Right cardiac atrium (tissue), 5 donors: ENCODE data around the gene FITM1. TPM values are rescaled to one million over a fixed set of nuclear protein-coding genes. Genes with fewer than 3 reads are reported as not detected.
A peak's percentile ranks its signal among the peaks of the same experiment; 100 is the strongest.

ENCODE experiments used
- ATAC-seq, 2 donors: fragments of 200-7000 bp; cut with Tn5 transposase; one replicate each; pipeline versions ENCODE4 v1.8.0 to v1.9.1; 2020; ENCODE audit warnings: moderate library complexity in 2 of 2, mild to moderate bottlenecking in 1 of 2
- DNase-seq, 3 donors: peaks; one replicate each; pipeline ENCODE4 v3.0.0-alpha.2; 2020
- H3K27ac ChIP-seq: one replicate; pipeline ENCODE4 v1.5.1; 2013; ENCODE audit warnings: mild to moderate bottlenecking, low read length, control low read depth, moderate library complexity
- H3K27me3 ChIP-seq: one replicate; pipeline ENCODE4 v1.6.1; 2013; ENCODE audit not compliant: control insufficient read depth, insufficient read depth
- H3K4me1 ChIP-seq: one replicate; pipeline ENCODE4 v1.6.1; 2013; ENCODE audit warnings: low read length; ENCODE audit not compliant: control insufficient read depth, insufficient read depth
- H3K4me3 ChIP-seq: one replicate; pipeline ENCODE4 v1.5.1; 2013; ENCODE audit warnings: low read length, control low read depth
- H3K9me3 ChIP-seq: one replicate; pipeline ENCODE4 v1.6.1; 2013; ENCODE audit warnings: low read length; ENCODE audit not compliant: control insufficient read depth
- WGBS: extraction: QIAGEN DNeasy Blood & Tissue Kit; methylation state at CpG from one replicate; pipeline ENCODE4 v1.1.7; 2013; 5-methylcytosine and 5-hydroxymethylcytosine counted together
- intact Hi-C, 4 donors: fragments of 100-400 bp; cut with DNase I; formaldehyde crosslinking; loops; one replicate each; pipeline versions ENCODE4 v1.11.0 to v1.14.0; 2022 to 2023
- polyA plus RNA-seq: library from polyadenylated mRNA; stranded (reverse); fragments of 200-250 nt; gene quantifications from one replicate; pipeline ENCODE4 v1.2.3, GENCODE V29; 2013
- total RNA-seq, 4 donors: library from RNA; stranded (reverse); fragmentation: NEBNext Ultra II Directional; extraction: Animal tissue kit (Norgen Biotek cat#: 25700); gene quantifications; one replicate each; pipeline ENCODE4 v1.2.1, GENCODE V29; 2021
- donor health status: healthy with polysubstance abuse.
- donor health status: DM: no; HTN: yes; CAD: no.
- donor health status: DM: no; HTN: no; CAD: no.
- donor health status: DM: no; HTN: yes; CAD: no; lungs with severe emphysema.
- donor health status: DM: yes; HTN: yes; CAD: no.

The FITM1 gene
- total and polyA plus RNA-seq, 5 donors, result 87.4 to 224 (median 135) TPM

DNA sequence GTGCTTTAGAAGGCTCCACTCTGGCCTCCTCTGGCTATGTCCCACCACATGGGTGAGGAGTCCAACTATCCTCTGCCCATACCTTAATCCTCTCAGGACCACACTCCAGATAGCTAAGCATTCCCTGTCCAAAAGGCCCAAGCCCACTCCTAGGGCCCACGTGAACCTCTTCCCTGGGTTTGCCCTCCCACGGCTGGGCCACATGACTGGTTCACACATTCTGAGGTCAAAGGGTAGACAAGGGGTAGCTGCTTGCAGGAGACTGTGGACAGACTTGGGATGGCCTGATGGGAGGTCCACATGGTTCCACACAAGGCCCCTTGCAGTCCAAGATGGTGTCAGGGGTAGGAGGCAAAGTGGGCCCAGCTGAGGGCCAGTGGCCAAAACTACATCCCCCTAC, 42.4 kb upstream of the FITM1 start:
- H3K27me3 ChIP-seq, result no peaks in the 10 kb centered on the region
- H3K9me3 ChIP-seq, result no peaks in the 10 kb centered on the region
- DNase-seq (no peak), ATAC-seq (no peak)
- 79% methylated on average over 2 of the region's 2 CpGs for WGBS
- H3K4me3 ChIP-seq, result no peak overlapping the region
- no peak overlapping the region for H3K27ac ChIP-seq
- intact Hi-C loops, result no loop called here
- no peaks in the 10 kb centered on the region for H3K4me1 ChIP-seq

DNA sequence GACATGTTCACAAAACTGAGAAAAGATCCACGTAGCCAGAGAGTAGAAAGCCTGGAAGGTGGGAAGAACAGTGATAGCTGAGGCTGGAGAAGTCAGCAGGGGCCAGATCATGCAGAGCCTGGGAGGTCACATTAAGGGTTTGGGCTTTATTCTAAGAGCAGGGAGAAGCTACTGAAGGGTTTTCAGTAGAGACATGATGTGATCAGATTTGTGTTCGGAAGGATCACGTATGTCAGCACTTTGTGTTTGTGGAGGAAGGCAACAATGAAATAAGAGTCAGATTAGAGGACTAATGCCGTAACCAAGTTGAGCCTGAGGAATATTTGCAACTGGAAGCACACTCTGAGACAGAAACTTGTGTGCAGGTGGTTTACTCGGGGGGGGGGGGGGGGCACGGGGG, 40.6 kb upstream of the FITM1 start:
- no peaks in the 10 kb centered on the region for H3K9me3 ChIP-seq
- no peak for ATAC-seq
- no peak overlapping the region for H3K4me3 ChIP-seq
- WGBS, result 77% methylated on average over 6 of the region's 6 CpGs
- no peaks in the 10 kb centered on the region for H3K27me3 ChIP-seq
- DNase-seq, result no peak
- H3K27ac ChIP-seq, result no peak overlapping the region
- peaks cover 3% of the 10 kb centered on the region for H3K4me1 ChIP-seq
- intact Hi-C loops, result loop anchor here (2.0 to 10.0 kb wide), 4 partner anchors 33 to 105 kb away; partner anchors contain the start of gene DHRS4L2 (in 2 of the 4)

DNA sequence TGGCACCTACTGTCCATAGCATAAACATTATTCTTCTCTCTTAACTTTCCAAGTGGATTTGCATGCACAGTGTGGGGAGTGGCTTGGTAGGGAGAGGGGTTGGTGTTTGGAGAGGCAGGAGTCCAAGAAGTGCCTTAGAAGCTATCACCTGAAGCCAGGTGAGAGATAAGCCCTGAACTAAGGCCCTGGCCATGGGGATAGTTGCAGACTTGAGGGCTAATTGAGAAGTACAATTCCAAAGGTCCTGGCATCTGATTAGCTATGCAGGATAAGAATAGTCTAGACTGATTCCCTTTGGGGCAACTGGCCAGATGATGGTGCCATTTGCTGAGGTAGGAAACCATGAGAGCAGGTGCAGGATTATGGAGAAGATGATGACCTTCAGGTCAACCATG, 38.4 kb upstream of the FITM1 start:
- Histone ChIP-seq H3K9me3 (no peaks in the 10 kb centered on the region), H3K4me3 (no peak overlapping the region), H3K27ac (no peak overlapping the region), H3K27me3 (no peaks in the 10 kb centered on the region), H3K4me1 (peaks cover 6% of the 10 kb centered on the region)
- no peak for DNase-seq
- intact Hi-C loops, result loop anchor here in 3 of 4 donors (5.0 to 10.0 kb wide), 3 partner anchors 35 to 107 kb away; partner anchors contain the start of gene DHRS4L2 (in 2 of the 3)
- ATAC-seq, result no peak

DNA sequence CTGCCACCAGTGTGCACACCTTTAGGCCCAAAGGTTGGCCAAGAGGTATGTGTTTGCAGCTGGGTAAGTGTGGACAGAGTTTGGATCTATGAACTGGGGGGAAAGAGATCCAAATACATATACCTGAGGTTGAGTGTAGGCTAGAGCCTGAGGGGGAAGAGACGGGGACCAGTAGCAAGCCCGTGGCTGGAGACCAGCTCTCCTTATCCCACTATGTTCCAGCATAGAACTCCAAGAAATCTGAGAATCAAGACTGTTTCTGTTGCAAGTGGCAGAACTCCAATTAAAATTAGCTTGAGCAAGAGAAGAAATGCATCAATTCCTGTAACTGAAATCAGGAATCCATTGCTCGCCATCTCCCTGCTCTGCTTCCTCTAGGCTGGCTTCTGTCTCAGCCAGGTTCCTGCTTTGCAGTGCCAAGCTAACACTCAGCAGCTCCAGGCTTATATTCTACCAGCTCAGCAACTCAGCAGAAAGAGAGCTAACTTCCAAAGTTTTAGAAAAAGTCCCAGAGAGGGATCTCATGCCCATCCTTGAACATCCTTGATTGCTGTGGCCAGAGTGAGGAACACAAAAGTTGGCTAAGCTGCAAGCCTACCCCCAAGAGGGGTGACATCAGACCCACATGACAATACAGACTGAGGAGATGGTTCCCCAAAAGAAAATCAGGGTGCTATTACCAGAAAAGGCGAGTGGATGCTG, 37.8 kb upstream of the FITM1 start:
- Histone ChIP-seq H3K4me3 (no peak overlapping the region), H3K27me3 (no peaks in the 10 kb centered on the region), H3K4me1 (peaks cover 6% of the 10 kb centered on the region), H3K9me3 (no peaks in the 10 kb centered on the region), H3K27ac (peak overlapping the region; percentile 31)
- DNase-seq, result peak in 1 of 3 donors; percentile 32
- WGBS, result 82% methylated on average over 4 of the region's 4 CpGs
- intact Hi-C loops, result loop anchor here in 3 of 4 donors (5.0 to 10.0 kb wide), 3 partner anchors 35 to 108 kb away; partner anchors contain the start of gene DHRS4L2 (in 2 of the 3)
- ATAC-seq, result no peak

DNA sequence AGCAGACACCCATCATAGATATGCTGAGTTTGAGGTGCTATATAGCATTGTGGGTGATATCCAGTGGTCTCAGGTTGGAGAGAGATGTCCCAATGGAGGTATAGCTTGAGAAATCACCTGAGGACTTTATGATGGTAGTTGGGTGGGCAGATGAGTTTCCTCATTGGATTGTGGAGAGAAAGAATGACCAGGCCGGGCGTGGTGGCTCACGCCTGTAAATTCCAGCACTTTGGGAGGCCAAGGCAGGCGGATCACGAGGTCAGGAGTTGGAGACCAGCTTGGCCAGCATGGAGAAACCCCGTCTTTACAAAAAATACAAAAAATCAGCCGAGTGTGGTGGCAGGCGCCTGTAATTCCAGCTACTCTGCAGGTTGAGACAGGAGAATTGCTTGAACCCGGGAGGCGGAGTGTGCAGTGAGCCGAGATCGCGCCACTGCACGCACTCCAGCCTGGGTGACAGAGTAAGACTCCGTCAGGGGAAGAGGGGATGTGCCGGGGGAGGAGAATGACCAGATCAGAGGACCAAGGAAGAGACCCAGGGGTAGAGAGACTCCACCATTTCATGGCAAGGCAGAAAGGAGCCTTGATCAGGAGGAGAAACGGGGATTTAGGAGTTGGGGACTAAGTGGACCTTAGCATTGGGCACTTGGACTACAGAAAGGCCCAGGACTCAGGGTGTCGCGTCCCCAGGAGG, 37.1 kb upstream of the FITM1 start:
- H3K9me3 ChIP-seq, result no peaks in the 10 kb centered on the region
- H3K27ac ChIP-seq, result peak overlapping the region; percentile 68
- intact Hi-C loops, result loop anchor here in 3 of 4 donors (5.0 to 10.0 kb wide), 3 partner anchors 36 to 109 kb away; partner anchors contain the start of gene DHRS4L2 (in 2 of the 3)
- peaks cover 6% of the 10 kb centered on the region for H3K4me1 ChIP-seq
- 85% methylated on average over 19 of the region's 19 CpGs for WGBS
- DNase-seq (peak in 1 of 3 donors; percentile 32), ATAC-seq (no peak)
- H3K27me3 ChIP-seq, result no peaks in the 10 kb centered on the region
- H3K4me3 ChIP-seq, result peak overlapping the region; percentile 65

DNA sequence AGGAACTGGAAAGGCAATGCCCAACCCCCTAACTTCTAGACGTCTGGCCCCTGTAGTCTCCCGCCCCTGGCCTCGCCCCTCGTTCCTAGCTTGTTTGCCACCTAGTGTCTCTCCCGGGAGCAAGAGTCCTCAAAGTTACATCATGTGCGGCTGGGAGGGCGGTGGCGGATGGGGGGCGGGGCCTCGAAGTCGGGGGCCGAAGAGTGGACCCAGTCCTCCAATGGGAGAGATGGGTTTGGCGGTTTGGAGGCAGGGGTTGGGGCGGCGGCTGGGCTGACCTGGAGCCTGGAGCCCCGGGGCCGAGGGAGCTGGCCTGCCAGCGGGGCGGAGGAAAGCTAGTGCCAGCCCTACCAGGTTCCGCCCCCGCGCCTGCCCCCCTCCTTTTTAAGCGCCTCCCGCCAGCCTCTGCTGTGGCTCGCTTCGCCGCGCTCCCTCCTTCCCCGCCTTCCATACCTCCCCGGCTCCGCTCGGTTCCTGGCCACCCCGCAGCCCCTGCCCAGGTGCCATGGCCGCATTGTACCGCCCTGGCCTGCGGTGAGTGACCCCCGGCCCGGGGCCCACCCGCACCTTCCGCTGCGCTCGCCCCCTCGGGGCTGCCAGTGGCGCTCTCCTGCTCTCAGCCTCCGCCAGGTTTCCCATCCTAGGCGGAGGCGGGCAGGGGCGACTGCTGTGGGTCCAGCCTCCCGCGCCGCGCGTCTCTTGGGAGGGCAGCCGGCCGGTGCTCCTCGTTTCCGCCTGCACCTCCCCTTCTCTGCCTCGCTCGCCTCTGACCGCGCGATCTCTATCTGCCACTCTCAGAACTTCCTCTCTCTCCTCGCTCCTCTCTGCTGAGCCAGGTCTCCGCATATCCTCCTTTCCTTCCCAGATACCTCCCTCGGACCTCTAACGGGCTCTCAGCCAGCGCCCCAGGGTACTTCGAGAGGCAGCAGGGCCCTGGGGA, 36.3 kb upstream of the FITM1 start, which contains the start of gene PCK2:
PCK2 (plus strand) TSS at position 411 of the 940 bp plus-strand sequence; CDS start at position 506, 95 bp downstream.
- Histone ChIP-seq H3K9me3 (no peaks in the 10 kb centered on the region), H3K4me3 (peak within 1 kb of the TSS; percentile 65), H3K27me3 (no peaks in the 10 kb centered on the region), H3K4me1 (peaks cover 6% of the 10 kb centered on the region), H3K27ac (peak within 1 kb of the TSS; percentile 83)
- ATAC-seq (peak; percentile 95), DNase-seq (peak; percentile 95 to 97 (median 97))
- WGBS, result under 1% methylated on average over 68 of the region's 68 CpGs
- intact Hi-C loops, result loop anchor here in 3 of 4 donors (5.0 to 10.0 kb wide), 3 partner anchors 37 to 109 kb away; partner anchors contain the start of gene DHRS4L2 (in 2 of the 3)

DNA sequence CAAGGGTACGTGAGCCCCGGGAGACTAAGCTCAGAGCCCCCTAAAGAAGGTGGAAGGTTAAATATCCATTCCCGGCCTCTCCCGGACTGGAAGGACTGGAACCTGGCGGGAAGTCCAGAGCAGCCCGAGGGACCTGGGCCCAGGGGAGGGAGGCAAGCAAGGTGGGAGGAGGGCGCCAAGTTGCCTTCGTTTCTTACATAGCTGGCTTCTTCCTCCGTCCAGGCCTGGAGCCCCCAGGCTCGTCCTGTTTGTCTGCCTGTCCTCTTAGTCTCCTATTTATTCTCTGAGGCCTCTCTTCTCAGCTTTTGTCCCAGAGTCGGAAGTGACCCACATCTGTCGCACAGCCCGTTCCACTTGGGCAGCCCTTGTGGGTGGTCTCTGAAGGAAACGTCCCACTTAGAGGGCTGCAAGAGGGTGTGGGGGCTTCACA, 35.6 kb upstream of the FITM1 start:
- ATAC-seq (peak in 1 of 2 donors; percentile 2), DNase-seq (no peak)
- 22% methylated on average over 14 of the region's 14 CpGs for WGBS
- Histone ChIP-seq H3K27me3 (no peaks in the 10 kb centered on the region), H3K9me3 (no peaks in the 10 kb centered on the region), H3K4me3 (peak overlapping the region; percentile 65), H3K27ac (peak overlapping the region; percentile 83), H3K4me1 (peaks cover 6% of the 10 kb centered on the region)
- intact Hi-C loops, result loop anchor here in 3 of 4 donors (5.0 to 10.0 kb wide), 3 partner anchors 38 to 110 kb away; partner anchors contain the start of gene DHRS4L2 (in 2 of the 3)

DNA sequence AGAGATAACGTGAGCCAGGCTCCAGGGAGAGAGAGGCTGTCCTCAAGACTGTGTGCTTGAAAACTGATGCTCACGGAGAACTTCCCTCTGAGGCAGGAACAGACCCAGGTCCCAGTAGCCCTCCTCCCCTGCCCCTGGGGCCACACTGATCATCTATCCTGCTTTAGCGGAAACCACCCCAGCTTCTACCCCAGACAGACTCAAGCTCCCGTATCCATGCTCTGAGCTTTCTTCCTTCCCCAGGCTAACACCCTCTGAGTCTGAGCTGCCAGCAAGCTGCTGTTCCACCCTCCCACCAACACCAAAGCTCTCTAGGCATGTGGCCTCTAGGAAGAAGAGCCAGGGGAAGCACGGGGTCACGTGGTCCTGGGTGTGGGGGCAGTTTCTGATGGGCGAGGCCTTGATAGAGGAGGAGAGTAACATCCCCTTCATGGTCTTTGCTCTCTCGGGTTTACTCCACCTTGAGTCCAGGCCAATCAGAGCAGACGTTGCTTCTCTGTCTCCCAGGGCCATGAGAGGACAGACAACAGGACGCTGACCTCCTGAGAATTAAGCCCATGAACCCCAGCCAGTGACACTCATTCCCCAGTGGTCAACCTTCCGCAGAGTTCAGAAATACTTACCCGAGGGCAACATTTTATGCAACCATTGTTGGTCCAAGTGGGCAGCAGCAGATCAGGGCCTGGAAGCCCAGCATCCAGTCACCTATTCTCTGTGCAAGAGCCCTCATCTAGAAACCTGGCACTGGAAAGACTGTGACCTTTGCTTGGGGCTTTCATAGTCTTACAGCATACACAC, 35.0 kb upstream of the FITM1 start:
- Histone ChIP-seq H3K4me1 (peaks cover 6% of the 10 kb centered on the region), H3K9me3 (no peaks in the 10 kb centered on the region), H3K27me3 (no peaks in the 10 kb centered on the region), H3K4me3 (peak overlapping the region; percentile 65), H3K27ac (peak overlapping the region; percentile 83)
- 54% methylated on average over 12 of the region's 12 CpGs for WGBS
- DNase-seq (peak; percentile 65 to 82 (median 80)), ATAC-seq (peak; percentile 15 to 31)
- intact Hi-C loops, result loop anchor here in 2 of 4 donors (10.0 kb wide), 1 partner anchor 111 kb away; the partner anchor contains the start of gene DHRS4L2 (in 2 of the 2)

DNA sequence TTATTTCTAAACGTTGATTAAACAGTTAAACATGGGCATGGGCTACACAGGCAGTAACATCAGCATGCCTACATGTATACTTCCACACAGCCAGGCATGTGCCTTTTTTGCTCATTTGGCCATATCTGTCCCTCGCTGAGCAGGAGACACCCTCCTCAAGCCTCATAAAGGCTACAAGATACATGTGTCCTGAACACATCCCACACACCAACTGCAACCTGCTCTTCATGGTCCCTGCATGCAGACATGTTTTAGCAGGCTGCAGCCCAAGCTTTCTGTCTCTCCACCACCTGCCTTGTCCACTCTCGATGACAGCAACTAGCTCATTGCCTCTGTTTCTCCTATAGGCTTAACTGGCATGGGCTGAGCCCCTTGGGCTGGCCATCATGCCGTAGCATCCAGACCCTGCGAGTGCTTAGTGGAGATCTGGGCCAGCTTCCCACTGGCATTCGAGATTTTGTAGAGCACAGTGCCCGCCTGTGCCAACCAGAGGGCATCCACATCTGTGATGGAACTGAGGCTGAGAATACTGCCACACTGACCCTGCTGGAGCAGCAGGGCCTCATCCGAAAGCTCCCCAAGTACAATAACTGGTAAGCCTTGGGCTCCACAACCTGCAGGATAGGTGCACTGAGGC, 33.8 kb upstream of the FITM1 start:
- intact Hi-C loops, result loop anchor here in 2 of 4 donors (10.0 kb wide), 1 partner anchor 112 kb away; the partner anchor contains the start of gene DHRS4L2 (in 2 of the 2)
- 95% methylated on average over 8 of the region's 8 CpGs for WGBS
- no peak for ATAC-seq

More for the DNA sequence above, 33.8 kb upstream of the FITM1 start:
- no peak overlapping the region for H3K27ac ChIP-seq
- no peak overlapping the region for H3K4me3 ChIP-seq
- no peaks in the 10 kb centered on the region for H3K27me3 ChIP-seq
- H3K4me1 ChIP-seq, result peaks cover 6% of the 10 kb centered on the region
- no peaks in the 10 kb centered on the region for H3K9me3 ChIP-seq
- DNase-seq, result no peak
